Activated T-cell treated with anti-CD3 and anti-CD28 coated beads, Interleukin-2, amount 50 U/mL, for 72 hours (primary cell): ENCODE results near the gene FBLN7. TPM values are rescaled to one million over a fixed set of nuclear protein-coding genes. Genes with fewer than 3 reads are reported as not detected.
"Not testable (repeated sequence)": the region's sequence is repeated elsewhere in the genome, so short reads cannot be mapped to it uniquely, and the experiment has no call there.

Experiments
- ATAC-seq, 2 donors: fragments of 150-1000 bp; cut with Tn5 transposase; replicated peaks in 1 of 2; 2 replicates each; pipeline ENCODE4 v1.10.0; 2021; ENCODE audit warnings: moderate library complexity in 2 of 2, mild to moderate bottlenecking in 1 of 2
- DNase-seq, 2 donors: peaks; one replicate each; pipeline ENCODE4 v3.0.0; 2021 to 2022; ENCODE audit warnings: mixed read lengths in 1 of 2
- H3K27ac Mint-ChIP-seq: one replicate; pipeline ENCODE4 v1.8.0; 2022; ENCODE audit warnings: mild to moderate bottlenecking, moderate library complexity, mixed read lengths
- H3K27me3 Mint-ChIP-seq: one replicate; pipeline ENCODE4 v1.8.0; 2022; ENCODE audit warnings: low read depth, mixed read lengths
- H3K36me3 Mint-ChIP-seq, 2 donors: one replicate each; pipeline ENCODE4 v1.8.0; 2022; ENCODE audit warnings: mixed read lengths in 2 of 2, mild to moderate bottlenecking in 1 of 2; ENCODE audit not compliant: insufficient read depth in 2 of 2
- H3K4me1 Mint-ChIP-seq: one replicate; pipeline ENCODE4 v1.8.0; 2022; ENCODE audit warnings: low read depth, mixed read lengths
- H3K4me3 Mint-ChIP-seq, 2 donors: one replicate each; pipeline ENCODE4 v1.8.0; 2022; ENCODE audit warnings: mild to moderate bottlenecking in 2 of 2, mixed read lengths in 2 of 2, moderate library complexity in 2 of 2
- H3K9me3 Mint-ChIP-seq, 2 donors: one replicate each; pipeline ENCODE4 v1.8.0; 2022; ENCODE audit warnings: mixed read lengths in 2 of 2
- total RNA-seq, 2 donors: library from RNA; stranded (reverse); gene quantifications; one replicate each; pipeline ENCODE4 v1.2.3, GENCODE V29; 2022

Gene FBLN7
- total RNA-seq, 2 donors from 2014 or later: 22.3 to 30.6 TPM

DNA sequence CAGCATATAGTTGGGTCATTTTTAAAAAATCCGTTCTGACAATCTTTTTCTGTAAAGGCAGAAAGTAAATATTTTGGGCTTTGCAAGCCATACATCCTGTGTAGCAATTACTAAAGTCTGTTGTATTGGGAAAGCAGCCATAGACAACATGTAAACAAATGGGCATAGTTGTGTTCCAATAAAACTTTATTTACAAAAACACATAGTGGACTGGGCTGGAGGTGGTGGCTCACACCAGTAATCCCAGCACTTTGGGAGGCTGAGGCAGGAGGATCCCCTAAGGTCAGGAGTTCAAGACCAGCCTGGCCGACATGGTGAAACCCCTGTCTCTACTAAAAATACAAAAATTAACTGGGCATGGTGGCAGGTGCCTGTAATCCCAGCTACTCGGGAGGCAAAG lies 69.7 kb downstream of the FBLN7 start:
- H3K36me3 Mint-ChIP-seq: peaks cover 11 to 20% of the 10 kb centered on the region in 2 donors
- not testable (repeated sequence) for H3K4me3 Mint-ChIP-seq, H3K27ac Mint-ChIP-seq, DNase-seq, H3K9me3 Mint-ChIP-seq, ATAC-seq, H3K27me3 Mint-ChIP-seq, H3K4me1 Mint-ChIP-seq

DNA sequence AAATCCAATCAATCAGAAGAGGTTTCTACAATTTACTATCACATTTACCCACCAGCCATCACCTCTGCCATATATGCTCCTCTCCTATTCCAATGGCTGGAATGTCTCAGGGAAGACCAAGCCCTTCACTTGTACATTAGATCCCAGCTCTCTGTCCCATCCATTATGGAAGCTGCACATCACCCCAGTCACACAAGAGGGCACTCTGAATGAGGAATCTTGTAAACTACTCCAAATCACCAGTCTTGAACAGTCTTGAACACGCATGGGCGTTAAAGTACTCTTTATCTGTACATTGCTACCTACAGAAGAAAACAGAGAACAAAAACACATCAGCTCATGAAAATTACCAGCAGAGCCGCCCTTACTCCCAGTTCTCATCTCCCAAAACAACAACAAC lies 78.0 kb downstream of the FBLN7 start:
- peaks cover 15 to 22% of the 10 kb centered on the region in 2 donors for H3K36me3 Mint-ChIP-seq
- ATAC-seq (no peak), DNase-seq (no peak)
- H3K4me1 Mint-ChIP-seq: peaks cover 2% of the 10 kb centered on the region
- H3K4me3 Mint-ChIP-seq: no peak overlapping the region
- H3K27me3 Mint-ChIP-seq: no peaks in the 10 kb centered on the region
- peaks cover under 1 to 7% of the 10 kb centered on the region in 2 donors for H3K9me3 Mint-ChIP-seq
- peak overlapping the region; percentile 48 for H3K27ac Mint-ChIP-seq

DNA sequence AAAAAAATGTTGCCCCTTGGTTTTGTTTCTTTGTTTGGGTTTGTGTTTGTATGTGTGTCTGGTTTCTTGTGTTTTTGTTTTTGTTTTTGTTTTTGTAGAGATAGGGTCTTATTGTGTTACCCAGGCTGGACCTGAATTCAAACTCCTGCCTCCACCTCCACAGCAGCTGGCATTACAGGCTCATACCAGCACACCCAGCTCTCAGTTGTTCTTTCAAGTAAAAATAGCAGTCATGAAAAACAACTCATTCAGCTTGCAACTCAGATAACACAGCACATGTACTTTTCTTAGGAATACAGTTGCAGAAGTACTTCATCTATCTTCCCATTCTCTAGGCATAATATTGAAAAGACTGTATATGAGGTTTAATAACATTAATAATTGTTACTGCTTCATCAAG lies 79.7 kb downstream of the FBLN7 start:
- H3K27ac Mint-ChIP-seq: no peak overlapping the region
- no peak overlapping the region for H3K4me3 Mint-ChIP-seq
- no peaks in the 10 kb centered on the region for H3K27me3 Mint-ChIP-seq
- ATAC-seq (no peak), DNase-seq (no peak)
- peaks cover 9% of the 10 kb centered on the region for H3K4me1 Mint-ChIP-seq
- H3K36me3 Mint-ChIP-seq: peaks cover 27 to 37% of the 10 kb centered on the region in 2 donors
- peaks cover 8 to 14% of the 10 kb centered on the region in 2 donors for H3K9me3 Mint-ChIP-seq

DNA sequence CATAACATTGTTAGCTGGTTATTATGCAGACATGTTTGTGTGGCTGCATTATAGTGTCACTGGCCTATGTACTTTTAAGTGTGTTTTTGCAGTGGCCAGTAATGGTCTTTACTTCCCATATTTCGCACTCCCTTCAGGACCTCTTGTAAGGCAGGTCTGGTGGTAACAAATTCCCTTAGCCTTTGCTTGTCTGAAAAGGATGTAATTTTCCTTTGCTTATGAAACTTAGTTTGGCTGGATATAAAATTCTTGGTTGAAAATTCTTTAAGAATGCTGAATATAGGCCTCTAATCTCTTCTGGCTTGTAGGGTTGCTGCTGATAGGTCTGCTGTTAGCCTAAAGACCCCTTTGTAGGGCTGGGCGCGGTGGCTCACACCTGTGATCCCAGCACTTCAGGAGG lies 82.0 kb downstream of the FBLN7 start:
- H3K4me1 Mint-ChIP-seq: peaks cover 9% of the 10 kb centered on the region
- H3K9me3 Mint-ChIP-seq: peaks cover 8 to 14% of the 10 kb centered on the region in 2 donors
- H3K27me3 Mint-ChIP-seq: no peaks in the 10 kb centered on the region
- H3K4me3 Mint-ChIP-seq: no peak overlapping the region
- no peak overlapping the region for H3K27ac Mint-ChIP-seq
- peaks cover 22 to 39% of the 10 kb centered on the region in 2 donors for H3K36me3 Mint-ChIP-seq
- DNase-seq (no peak), ATAC-seq (no peak)

DNA sequence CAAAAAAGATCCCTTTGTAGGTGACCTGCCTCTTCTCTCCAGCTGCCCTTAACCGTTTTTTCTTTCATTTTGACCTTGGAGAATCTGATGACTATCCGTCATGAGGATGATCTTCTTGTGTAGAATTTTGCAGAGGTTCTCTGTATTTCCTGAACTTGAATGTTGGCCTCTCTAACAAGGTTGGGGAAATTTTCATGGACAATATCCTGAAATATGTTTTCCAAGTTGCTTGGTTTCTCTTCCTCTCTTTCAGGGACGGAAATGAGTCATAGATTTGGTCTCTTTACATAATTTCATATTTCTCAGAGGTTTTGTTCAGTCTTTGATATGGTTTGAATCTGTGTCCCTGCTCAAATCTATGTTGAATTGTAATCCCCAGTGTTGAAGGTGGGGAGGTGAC lies 82.6 kb downstream of the FBLN7 start:
- ATAC-seq (no peak), DNase-seq (no peak)
- Mint-ChIP-seq H3K27ac (no peak overlapping the region), H3K9me3 (peaks cover 8 to 14% of the 10 kb centered on the region in 2 donors), H3K4me3 (no peak overlapping the region), H3K4me1 (peaks cover 9% of the 10 kb centered on the region), H3K27me3 (no peaks in the 10 kb centered on the region), H3K36me3 (peaks cover 22 to 40% of the 10 kb centered on the region in 2 donors)

DNA sequence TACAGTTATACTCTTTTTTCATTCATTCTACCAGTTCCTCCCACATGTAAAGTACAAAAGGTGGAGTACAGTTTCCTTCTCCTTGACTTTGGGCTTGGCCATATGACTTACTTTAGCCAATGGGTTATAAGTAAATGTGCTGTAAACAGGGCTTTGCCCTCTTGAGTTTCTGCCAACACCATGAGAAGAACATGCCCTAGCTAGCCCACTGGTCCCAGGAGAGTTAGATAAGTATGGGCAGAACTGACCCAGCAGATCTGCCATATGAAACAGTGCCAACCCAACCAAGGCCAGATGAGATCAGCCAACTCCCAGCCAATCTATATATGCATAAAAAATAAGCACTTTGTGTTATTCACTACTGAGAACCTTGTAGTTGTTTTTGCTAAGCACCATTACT lies 91.2 kb downstream of the FBLN7 start:
- DNase-seq (no peak), ATAC-seq (no peak)
- Mint-ChIP-seq H3K36me3 (peaks cover 2 to 32% of the 10 kb centered on the region in 2 donors), H3K27me3 (no peaks in the 10 kb centered on the region), H3K27ac (no peak overlapping the region), H3K4me1 (no peaks in the 10 kb centered on the region), H3K4me3 (no peak overlapping the region), H3K9me3 (no peaks in the 10 kb centered on the region)

DNA sequence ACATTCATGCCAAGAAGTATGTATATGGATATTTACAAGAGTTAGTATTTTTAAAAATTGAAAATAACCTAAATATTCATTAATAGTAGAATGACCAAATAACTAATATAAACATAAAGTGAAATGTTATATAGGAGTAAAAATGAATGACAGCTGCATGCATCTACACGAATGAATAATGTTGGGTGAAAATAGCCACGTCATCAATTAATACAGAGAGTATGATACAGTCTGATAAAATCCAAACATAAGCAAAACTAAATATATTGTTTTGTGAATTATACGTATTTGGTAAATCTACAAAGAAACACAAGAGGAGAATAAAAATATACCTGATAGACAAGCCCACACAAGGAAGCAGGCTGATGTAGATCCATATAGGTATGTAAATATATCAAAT lies 92.2 kb downstream of the FBLN7 start:
- Mint-ChIP-seq H3K4me3 (no peak overlapping the region), H3K36me3 (peaks cover 2 to 24% of the 10 kb centered on the region in 2 donors)
- no peak for ATAC-seq

More for the DNA sequence above, 92.2 kb downstream of the FBLN7 start:
- Mint-ChIP-seq H3K4me1 (no peaks in the 10 kb centered on the region), H3K9me3 (no peaks in the 10 kb centered on the region), H3K27me3 (no peaks in the 10 kb centered on the region), H3K27ac (no peak overlapping the region)
- no peak for DNase-seq

Other genes starting within 250 kb of the FBLN7 start
- 1 to 10 TPM; 2.0 to 3.0 TPM for gene MERTK, start 239.8 kb upstream of the FBLN7 start, total RNA-seq
- 10 to 100 TPM; 31.2 to 36.4 TPM for gene TMEM87B, start 83.1 kb upstream of the FBLN7 start, total RNA-seq
- 10 to 100 TPM; 23.6 to 31.7 TPM for gene ZC3H8, start 116.7 kb downstream of the FBLN7 start, total RNA-seq
- gene ZC3H6, start 137.2 kb downstream of the FBLN7 start, total RNA-seq: 10 to 100 TPM; 26.3 to 30.7 TPM